Thyroid gland (tissue), 4 donors: Measurements from ENCODE around the gene CEACAM5.

Experiments used
- POLR2A ChIP-seq, 2 donors: fragments of 450-650 bp; IDR thresholded peaks; one replicate each; pipeline ENCODE4 v1.6.1; 2017; ENCODE audit warnings: antibody characterized with exemption in 2 of 2, mild to moderate bottlenecking in 2 of 2, moderate library complexity in 1 of 2
- TF ChIP-seq, protein P1 (sequence below), 6 experiments: fragments of 200-600 bp in 3 of 6; fragments of 450-650 bp in 3 of 6; sonication (generic) in 3 of 6; IDR thresholded peaks; one replicate each; pipeline ENCODE4 v1.5.1; 2016 to 2019; ENCODE audit warnings: antibody characterized with exemption in 6 of 6, mild to moderate bottlenecking in 2 of 6, inconsistent platforms in 1 of 6, moderate library complexity in 1 of 6

DNA sequence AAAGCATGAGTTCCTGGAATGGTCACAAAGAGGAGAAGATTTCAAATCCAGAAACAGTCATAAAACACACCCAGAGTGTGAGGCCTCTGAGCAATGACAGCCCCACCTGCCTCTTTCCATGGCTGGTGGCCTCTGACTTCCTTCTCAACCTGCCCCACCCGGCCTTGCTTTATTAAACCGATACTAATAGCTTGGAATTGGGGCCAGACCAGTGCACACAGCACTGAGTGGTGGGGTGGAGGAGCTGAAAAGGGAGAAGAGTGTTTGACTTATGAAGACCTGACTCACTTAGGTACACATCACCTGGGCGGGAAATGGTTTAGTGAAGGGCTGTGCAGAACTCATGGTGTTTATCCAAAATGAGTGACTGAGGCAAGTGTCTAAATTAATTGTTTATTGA lies 26.2 kb downstream of the CEACAM5 start:
- TF ChIP-seq, protein P1, sequence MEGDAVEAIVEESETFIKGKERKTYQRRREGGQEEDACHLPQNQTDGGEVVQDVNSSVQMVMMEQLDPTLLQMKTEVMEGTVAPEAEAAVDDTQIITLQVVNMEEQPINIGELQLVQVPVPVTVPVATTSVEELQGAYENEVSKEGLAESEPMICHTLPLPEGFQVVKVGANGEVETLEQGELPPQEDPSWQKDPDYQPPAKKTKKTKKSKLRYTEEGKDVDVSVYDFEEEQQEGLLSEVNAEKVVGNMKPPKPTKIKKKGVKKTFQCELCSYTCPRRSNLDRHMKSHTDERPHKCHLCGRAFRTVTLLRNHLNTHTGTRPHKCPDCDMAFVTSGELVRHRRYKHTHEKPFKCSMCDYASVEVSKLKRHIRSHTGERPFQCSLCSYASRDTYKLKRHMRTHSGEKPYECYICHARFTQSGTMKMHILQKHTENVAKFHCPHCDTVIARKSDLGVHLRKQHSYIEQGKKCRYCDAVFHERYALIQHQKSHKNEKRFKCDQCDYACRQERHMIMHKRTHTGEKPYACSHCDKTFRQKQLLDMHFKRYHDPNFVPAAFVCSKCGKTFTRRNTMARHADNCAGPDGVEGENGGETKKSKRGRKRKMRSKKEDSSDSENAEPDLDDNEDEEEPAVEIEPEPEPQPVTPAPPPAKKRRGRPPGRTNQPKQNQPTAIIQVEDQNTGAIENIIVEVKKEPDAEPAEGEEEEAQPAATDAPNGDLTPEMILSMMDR (IDR thresholded peaks at IDR 0.05), result no peak
- TF ChIP-seq POLR2A (IDR thresholded peaks at IDR 0.05), result no peak
